ENCODE data around the gene MED16. TPM values are rescaled to one million over a fixed set of nuclear protein-coding genes. Genes with fewer than 3 reads are reported as not detected.

The MED16 gene
- total and polyA plus RNA-seq, 8 donors = 23.0 to 147 (median 35.5) TPM

- no peaks in the 10 kb centered on the region for H3K9me3 ChIP-seq
- FAIRE-seq (no peak), ATAC-seq (no peak), DNase-seq (peak in 2 of 6 donors; percentile 48 to 78)
- H3K36me3 ChIP-seq = peaks cover 0 to 25% (median 4%) of the 10 kb centered on the region in 3 donors
- 82 to 83% methylated on average over 18 of the region's 18 CpGs for WGBS, 2 donors
- intact Hi-C loops (cut with DNase I) = no loop called here
- no peaks in the 10 kb centered on the region for H3K27me3 ChIP-seq
- H3K27ac ChIP-seq = peak overlapping the region in 2 of 4 donors; percentile 50 to 57
- no peak for TF ChIP-seq CTCF (IDR thresholded peaks at IDR 0.05)
- H3K4me1 ChIP-seq = peaks cover 0 to 4% (median 0%) of the 10 kb centered on the region in 3 donors
- H3K4me3 ChIP-seq = peak overlapping the region in 2 of 4 donors; percentile 17 to 26
These were observed 2.2 kb downstream of the MED16 start for GRCh38 chr19:890831-891230.

GRCh38 chr19:889662-890295 lies 3.2 kb downstream of the MED16 start:
- Histone ChIP-seq H3K4me1 (peaks cover 0 to 4% (median 0%) of the 10 kb centered on the region in 3 donors), H3K9me3 (no peaks in the 10 kb centered on the region), H3K27ac (no peak overlapping the region), H3K27me3 (no peaks in the 10 kb centered on the region), H3K36me3 (peaks cover 0 to 31% (median 4%) of the 10 kb centered on the region in 3 donors), H3K4me3 (no peak overlapping the region)
- no peak for TF ChIP-seq CTCF (IDR thresholded peaks at IDR 0.05)
- FAIRE-seq (no peak), DNase-seq (peak in 1 of 6 donors; percentile 80), ATAC-seq (no peak)
- WGBS, 2 donors = 94 to 96% methylated on average over 26 of the region's 26 CpGs
- intact Hi-C loops (cut with DNase I) = no loop called here

- Histone ChIP-seq H3K9me3 (no peaks in the 10 kb centered on the region), H3K27me3 (no peaks in the 10 kb centered on the region), H3K4me3 (no peak overlapping the region), H3K36me3 (peaks cover 0 to 35% (median 4%) of the 10 kb centered on the region in 3 donors), H3K27ac (no peak overlapping the region), H3K4me1 (peaks cover 0 to 4% (median 0%) of the 10 kb centered on the region in 3 donors)
- WGBS, 2 donors = 93 to 94% methylated on average over 30 of the region's 30 CpGs
- DNase-seq (peak in 1 of 6 donors; percentile 56), FAIRE-seq (no peak), ATAC-seq (no peak)
- intact Hi-C loops (cut with DNase I) = no loop called here
- no peak for TF ChIP-seq CTCF (IDR thresholded peaks at IDR 0.05)
These were observed 4.2 kb downstream of the MED16 start for GRCh38 chr19:888581-889385.

GRCh38 chr19:887599-887998 lies 5.4 kb downstream of the MED16 start:
- intact Hi-C loops (cut with DNase I) = no loop called here
- no peak for FAIRE-seq
- Histone ChIP-seq H3K27me3 (no peaks in the 10 kb centered on the region), H3K9me3 (no peaks in the 10 kb centered on the region), H3K4me1 (peaks cover 0 to 4% (median 0%) of the 10 kb centered on the region in 3 donors), H3K4me3 (no peak overlapping the region), H3K27ac (no peak overlapping the region), H3K36me3 (peaks cover 2 to 37% (median 4%) of the 10 kb centered on the region in 3 donors)
- WGBS, 2 donors = 96 to 97% methylated on average over 10 of the region's 10 CpGs
- no peak for DNase-seq
- TF ChIP-seq CTCF (IDR thresholded peaks at IDR 0.05) = no peak
- no peak for ATAC-seq

Data from pancreas (tissue), 10 donors.